Stimulated activated CD8-positive, alpha-beta memory T cell treated with anti-CD3 and anti-CD28 coated beads, Interleukin-7, amount 100 ng/mL, for 24 hours (primary cell): ENCODE results near the gene SNX13.
"Not testable (repeated sequence)": the region's sequence is repeated elsewhere in the genome, so short reads cannot be mapped to it uniquely, and the experiment has no call there.

ENCODE experiments used
- DNase-seq: peaks from one replicate; pipeline ENCODE4 v3.0.0-alpha.2; 2020; ENCODE audit warnings: low read depth

SNX13 gene

DNA sequence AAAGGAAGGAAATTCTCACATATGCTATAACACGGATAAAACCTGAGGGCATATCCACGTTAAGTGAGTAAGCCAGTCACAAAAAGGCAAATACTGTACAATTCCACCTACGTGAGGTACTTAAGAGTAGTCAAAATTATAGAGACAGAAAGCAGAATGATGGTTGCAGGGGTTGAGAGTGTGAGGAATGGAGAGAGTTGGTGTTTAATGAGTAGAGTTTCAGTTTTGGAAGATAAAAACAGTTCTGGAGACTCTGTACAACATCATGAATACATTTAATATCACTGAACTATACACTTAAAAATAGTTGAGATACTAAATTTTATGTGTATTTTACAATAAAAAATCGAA is 95.1 kb downstream of the SNX13 start:
- DNase-seq, result no peak

DNA sequence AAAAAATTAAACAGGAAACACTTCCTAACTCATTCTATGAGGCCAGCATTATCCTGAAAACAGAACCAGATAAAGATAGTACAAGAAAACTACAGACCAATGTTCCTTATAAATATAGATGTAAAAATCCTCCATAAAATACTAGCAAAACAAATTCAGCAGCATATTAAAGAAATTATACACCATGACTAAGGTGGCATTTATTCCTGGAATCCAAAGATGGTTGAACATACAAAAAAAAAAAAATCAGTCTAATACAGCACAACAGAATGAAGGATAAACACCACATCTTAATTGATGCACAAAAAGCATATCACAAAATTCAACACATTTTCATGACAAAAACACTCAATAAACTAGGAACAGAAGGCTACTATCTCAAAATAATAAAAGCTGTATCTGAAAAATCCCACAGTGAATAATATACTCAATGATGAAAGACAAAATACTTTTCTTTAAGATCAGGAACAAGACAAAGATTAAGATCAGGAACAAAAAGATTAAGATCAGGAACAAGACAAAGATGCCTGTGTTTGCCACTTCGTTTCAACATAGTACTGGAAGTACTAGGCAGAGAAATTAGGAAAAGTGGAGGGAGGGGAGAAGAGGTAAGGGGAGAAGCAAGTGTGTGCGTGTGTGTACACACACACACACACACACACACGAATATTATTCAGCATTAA is 95.6 kb downstream of the SNX13 start:
- no peak for DNase-seq

DNA sequence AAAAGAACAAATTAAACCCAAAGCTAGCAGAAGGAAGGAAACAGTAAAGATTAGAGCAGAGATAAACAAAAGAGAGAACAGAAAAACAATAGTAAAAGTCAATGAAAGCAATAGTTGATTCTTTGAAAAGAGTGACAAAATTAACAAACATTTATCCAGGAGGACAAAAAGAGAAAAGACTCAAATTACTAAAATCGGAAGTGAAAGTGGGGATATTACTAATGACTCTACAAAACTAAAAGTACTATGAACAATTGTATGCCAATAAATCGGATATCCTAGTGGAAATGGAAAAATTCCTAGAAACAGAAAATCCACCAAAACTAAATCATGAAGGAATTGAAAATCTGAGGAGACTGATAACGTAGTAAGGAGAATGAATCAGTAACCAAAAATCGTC is 96.3 kb downstream of the SNX13 start:
- DNase-seq, result no peak

DNA sequence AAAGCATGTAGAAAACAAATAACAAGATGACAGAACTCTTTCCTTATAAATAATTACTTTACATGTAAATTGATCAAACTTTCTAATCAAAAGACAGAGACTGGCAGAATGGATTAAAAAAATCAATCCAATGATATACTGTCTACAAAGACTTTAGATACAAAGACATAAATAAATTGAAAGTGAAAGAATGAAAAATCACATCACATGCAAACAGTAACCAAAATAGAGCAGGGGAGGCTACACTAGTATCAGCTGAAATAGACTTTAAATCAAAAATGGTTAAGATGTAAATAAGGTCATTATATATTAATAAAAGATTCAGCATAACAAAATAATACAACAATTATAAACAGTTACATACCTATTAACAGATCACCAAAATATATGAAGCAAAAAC is 97.3 kb downstream of the SNX13 start:
- DNase-seq, result no peak

GRCh38 chr7:17832820-17833355 is 107.4 kb downstream of the SNX13 start:
- DNase-seq, result no peak

GRCh38 chr7:17832242-17832641 is 108.1 kb downstream of the SNX13 start:
- no peak for DNase-seq

GRCh38 chr7:17830206-17830605 is 110.1 kb downstream of the SNX13 start:
- DNase-seq, result no peak

DNA sequence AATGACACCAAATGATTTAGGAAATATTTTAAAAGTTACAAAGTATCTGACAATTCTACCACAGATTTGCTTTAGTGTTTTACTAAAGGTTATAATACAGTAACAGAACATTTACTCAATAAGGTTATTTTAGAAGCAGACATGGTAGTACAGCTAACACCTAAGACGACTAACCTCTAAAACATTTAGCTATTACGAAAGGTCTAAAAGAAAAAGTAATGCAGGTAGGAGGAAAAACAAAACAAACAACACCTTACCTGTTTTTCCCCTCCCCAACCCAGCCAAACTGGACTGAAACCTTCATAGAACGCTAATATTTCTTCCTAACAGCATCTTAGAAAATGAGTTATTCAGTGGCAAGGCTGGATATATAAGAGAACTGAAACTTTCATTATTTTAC is 111.3 kb downstream of the SNX13 start:
- DNase-seq, result no peak

DNA sequence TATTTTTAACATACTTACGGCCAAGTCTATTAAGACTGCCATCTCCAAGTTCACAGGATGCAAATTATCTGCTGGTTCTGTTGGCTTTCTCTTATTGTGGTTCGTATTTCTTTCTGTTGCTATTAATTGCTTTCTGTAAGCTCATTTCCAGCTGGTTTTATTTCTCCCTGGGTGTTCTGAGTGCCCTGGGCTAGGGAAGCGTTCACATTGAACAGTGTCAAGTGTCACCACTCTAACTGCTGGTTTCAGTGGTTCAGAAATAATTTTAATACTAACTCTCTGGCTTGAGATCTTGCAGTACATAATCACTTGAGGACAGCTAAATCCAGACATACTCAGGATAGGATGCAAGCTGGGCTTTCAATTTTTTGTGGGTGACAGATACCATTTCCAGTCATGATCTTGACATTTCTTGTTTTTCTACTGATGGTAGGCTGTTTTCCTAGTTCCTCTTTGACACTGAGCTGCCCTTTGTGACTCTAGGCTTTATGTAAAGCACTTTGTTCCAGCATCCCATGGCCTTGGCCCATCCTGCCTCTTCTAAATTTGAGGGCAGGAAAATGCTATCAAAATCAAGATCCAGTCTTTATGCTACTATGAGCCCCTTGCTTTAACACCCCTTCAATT is 117.6 kb downstream of the SNX13 start:
- no peak for DNase-seq

- DNase-seq, result no peak
Observed at GRCh38 chr7:17816903-17817302, 123.4 kb downstream of the SNX13 start.

DNA sequence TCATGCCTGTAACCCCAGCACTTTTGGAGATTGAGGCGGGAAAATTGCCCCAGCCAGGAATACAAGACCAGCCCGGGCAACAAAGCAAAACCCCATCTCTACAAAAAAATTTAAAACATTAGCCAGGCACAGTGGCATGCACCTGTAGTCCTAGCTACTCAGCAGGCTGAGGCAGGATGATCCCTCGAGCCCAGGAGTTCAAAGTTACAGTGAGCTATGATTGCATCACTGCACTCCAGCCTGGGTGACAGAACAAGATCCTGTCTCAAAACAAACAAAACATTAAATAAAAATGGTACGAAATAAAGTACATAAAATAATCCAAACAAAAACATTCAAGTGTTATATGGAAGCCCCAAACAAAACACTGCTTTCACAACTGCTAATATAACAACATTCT is 125.0 kb downstream of the SNX13 start:
- no peak for DNase-seq

GRCh38 chr7:17814058-17814457 is 126.2 kb downstream of the SNX13 start:
- no peak for DNase-seq

DNA sequence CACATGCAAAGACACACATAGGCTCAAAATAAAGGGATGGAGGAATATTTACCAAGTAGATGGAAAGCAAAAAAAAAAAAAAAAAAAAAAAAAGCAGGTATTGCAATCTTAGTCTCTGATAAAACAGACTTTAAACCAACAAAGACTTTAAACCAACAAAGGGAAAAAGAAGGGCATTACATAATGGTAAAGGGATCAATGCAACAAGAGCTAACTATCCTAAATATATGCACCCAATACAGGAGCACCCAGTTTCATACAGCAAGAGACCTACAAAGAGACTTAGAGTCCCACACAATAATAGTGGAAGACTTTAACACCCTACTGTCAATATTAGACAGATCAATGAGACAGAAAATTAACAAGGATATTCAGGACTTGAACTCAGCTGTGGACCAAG is 131.1 kb downstream of the SNX13 start:
- not testable (repeated sequence) for DNase-seq

GRCh38 chr7:17807242-17807641 is 133.1 kb downstream of the SNX13 start:
- DNase-seq, result no peak

- no peak for DNase-seq
Observed at GRCh38 chr7:17806631-17807030, 133.7 kb downstream of the SNX13 start.

DNA sequence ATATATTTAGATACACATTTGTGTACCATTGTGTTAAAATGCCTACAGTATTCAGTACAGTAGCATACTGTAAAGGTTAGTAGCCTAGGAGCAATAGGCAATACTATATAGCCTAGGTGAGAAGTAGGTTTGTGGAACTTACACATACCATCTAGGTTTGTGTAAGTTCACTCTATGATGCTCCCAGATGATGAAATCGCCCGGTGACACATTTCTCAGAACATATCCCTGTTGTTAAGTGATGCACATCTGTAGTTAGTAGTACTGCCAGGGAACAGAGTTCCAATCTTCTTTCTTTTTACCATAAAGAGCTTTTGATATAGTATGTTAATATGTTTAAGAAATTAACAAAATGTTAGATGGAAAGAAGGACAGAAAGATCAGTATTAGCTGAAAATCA is 138.2 kb downstream of the SNX13 start:
- DNase-seq, result no peak

DNA sequence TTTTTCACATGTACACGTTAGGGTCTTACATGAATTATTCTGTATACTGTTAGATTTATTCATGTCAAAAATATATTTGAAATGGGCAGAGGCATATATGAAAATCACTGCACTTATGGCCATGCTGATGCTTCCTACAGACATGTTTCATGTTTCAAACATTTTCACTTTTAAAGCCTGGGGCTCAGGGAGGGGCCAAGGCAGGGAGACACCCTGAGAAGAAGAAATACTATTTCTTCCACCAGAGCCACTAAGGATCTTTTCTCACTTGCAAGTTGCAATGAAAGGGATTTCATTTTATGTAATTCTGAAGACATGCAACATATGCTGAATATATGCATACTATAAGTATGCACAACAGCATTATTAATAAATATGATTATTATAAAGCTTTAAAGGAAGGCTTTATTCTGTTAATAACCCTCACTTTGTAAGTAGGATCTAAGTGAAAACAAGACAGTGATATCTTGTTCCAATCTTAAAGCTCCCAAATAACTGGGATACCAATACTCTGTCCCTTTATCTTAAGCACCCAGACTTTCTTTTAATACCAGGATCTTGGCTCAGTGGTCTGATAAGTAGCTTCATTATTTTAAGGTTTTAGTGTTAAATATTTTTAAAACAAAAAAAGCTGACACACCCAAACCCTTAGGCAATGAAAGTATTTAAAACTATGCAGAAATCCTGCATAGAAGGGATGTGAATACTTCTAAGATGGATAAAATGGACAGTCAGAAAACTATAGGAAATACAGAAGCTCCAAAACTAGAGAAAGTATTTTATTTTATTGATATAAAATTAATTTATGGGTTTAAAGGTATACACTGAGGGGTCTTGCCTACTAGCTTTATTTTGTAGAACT is 148.0 kb downstream of the SNX13 start:
- DNase-seq, result no peak

GRCh38 chr7:17787257-17787656 is 153.0 kb downstream of the SNX13 start:
- DNase-seq, result no peak

DNA sequence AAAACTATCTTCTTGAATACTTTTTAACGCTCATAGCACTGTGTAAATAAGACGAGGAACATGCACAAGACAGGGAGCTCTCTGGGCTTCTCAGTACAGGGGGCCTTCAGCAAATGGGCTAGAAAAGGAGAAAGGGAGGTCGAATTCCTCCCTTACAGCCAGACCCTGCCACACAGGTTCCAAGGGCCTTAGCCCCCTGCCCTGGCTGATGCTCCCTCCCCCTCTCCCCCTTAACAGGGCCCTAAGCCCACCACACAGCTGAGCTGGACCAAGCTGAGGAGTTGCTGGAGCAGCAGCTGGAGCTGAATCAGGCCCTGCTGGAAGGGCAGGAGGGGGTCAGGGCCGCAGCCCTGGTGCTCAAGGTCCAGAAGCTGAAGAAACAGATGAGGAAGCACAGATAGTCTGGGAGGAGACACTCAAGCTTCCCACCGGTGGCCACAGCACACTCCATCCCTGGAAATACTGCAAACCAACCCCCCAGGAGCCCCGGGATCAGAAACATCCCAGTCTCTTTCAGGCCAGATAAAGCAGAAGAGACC is 153.9 kb downstream of the SNX13 start:
- DNase-seq, result no peak

DNA sequence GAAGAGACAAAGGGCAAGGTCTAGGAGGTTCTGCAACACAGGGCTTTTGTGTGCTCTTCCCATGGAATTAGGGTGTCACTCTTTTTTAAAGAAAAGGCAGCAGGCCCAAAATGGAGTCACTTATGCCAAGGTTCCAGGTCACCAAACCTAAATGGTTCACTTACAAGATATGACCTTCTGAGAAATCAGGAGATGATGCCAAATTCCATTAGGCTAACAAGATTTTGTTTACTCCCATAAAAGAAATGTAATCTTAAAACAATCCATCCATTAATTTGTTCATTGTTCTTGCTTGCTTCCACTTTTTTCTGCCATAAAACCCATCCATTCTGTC is 158.1 kb downstream of the SNX13 start:
- no peak for DNase-seq

GRCh38 chr7:17781491-17782215 is 158.6 kb downstream of the SNX13 start:
- no peak for DNase-seq

GRCh38 chr7:17779381-17779780 is 160.9 kb downstream of the SNX13 start:
- no peak for DNase-seq
